ENCODE data around the gene ZFPM1. TPM values are rescaled to one million over a fixed set of nuclear protein-coding genes. Genes with fewer than 3 reads are reported as not detected.

Gene ZFPM1
- total and polyA plus RNA-seq, 2 experiments from 2014 or later, result 0.53 to 2.2 TPM

GRCh38 chr16:88416686-88417085 is 36.4 kb upstream of the ZFPM1 start (continued):
- TF ChIP-seq ZNF462 (CRISPR knock-in tag; IDR thresholded peaks at IDR 0.05), result no peak

- Mint-ChIP-seq H3K9me3 (no peaks in the 10 kb centered on the region; the same call in 2 of the 3 replicates), H3K27ac (no peak overlapping the region), H3K4me1 (no peaks in the 10 kb centered on the region), H3K4me3 (no peak overlapping the region), H3K36me3 (ENCODE audit: low read depth) (no peaks in the 10 kb centered on the region), H3K27me3 (ENCODE audit: insufficient read depth, low read depth, poor library complexity) (peaks cover 4% of the 10 kb centered on the region)
- Histone ChIP-seq H3K79me2 (replicated peaks; ENCODE audit: insufficient read depth) (no peaks in the 10 kb centered on the region), H3K36me3 (ENCODE audit: insufficient read depth) (no peaks in the 10 kb centered on the region), H3K4me3 (no peak overlapping the region), H3K4me2 (no peak overlapping the region), H3K4me1 (ENCODE audit: insufficient read depth) (no peaks in the 10 kb centered on the region), H2AFZ (no peak overlapping the region), H4K20me1 (replicated peaks; ENCODE audit: insufficient read depth) (no peaks in the 10 kb centered on the region), H3F3A (replicated peaks; ENCODE audit: low read depth) (no peaks in the 10 kb centered on the region), H3K27me3 (ENCODE audit: insufficient read depth) (no peaks in the 10 kb centered on the region), H3K27ac (ENCODE audit: low read depth) (no peak overlapping the region), H3K9me2 (ENCODE audit: insufficient read depth) (no peaks in the 10 kb centered on the region)
- DNase-seq (ENCODE audit: low spot score) (no peak), ATAC-seq (no peak)
- no peak for TF ChIP-seq ZNF462 (CRISPR knock-in tag; IDR thresholded peaks at IDR 0.05)
- TF ChIP-seq EZH2 (IDR thresholded peaks at IDR 0.05; ENCODE audit: low read depth, unreplicated experiment), result no peak
- TF ChIP-seq CTCF (conservative IDR thresholded peaks at IDR 0.05; ENCODE audit: low read depth in 2 of 2), result no peak
- TF ChIP-seq CREB1 (CRISPR knock-in tag; IDR thresholded peaks at IDR 0.05; ENCODE audit: low read depth), result no peak
These were observed 35.2 kb upstream of the ZFPM1 start for GRCh38 chr16:88417684-88418476.

All from GM23338 (cell line).